ENCODE measurements around the gene PTPN14.
A peak's percentile ranks its signal among the peaks of the same experiment; 100 is the strongest.
"Not testable (repeated sequence)": the region's sequence is repeated elsewhere in the genome, so short reads cannot be mapped to it uniquely, and the experiment has no call there.

Gene PTPN14

GRCh38 chr1:214397497-214397896 is 153.9 kb downstream of the PTPN14 start:
- Histone ChIP-seq H4K20me1 (ENCODE audit: insufficient read depth, low read length, poor library complexity, severe bottlenecking) (no peaks in the 10 kb centered on the region), H2AFZ (ENCODE audit: low read length) (no peak overlapping the region), H3K4me1 (ENCODE audit: insufficient read depth, low read length, poor library complexity, severe bottlenecking) (peaks cover 29% of the 10 kb centered on the region), H3K79me2 (ENCODE audit: insufficient read depth, low read length) (no peaks in the 10 kb centered on the region), H3K4me3 (ENCODE audit: low read length, poor library complexity, severe bottlenecking) (no peak overlapping the region), H3K36me3 (ENCODE audit: insufficient read depth, low read length) (peaks cover 21% of the 10 kb centered on the region; the same call in 1 of the 2 replicates), H3K4me2 (ENCODE audit: low read depth, low read length, poor library complexity, severe bottlenecking) (no peak overlapping the region), H3K27me3 (ENCODE audit: insufficient read depth, low read length, poor library complexity, severe bottlenecking) (no peaks in the 10 kb centered on the region), H3K9ac (ENCODE audit: low read depth, low read length, poor library complexity, severe bottlenecking) (no peak overlapping the region), H3K9me3 (ENCODE audit: insufficient read depth, low read depth, low read length) (no peaks in the 10 kb centered on the region), H3K9me2 (replicated peaks; ENCODE audit: low read depth, low read length) (no peaks in the 10 kb centered on the region), H3F3A (ENCODE audit: low read depth) (no peaks in the 10 kb centered on the region)
- TF ChIP-seq EZH2phosphoT487 (IDR thresholded peaks at IDR 0.05; ENCODE audit: borderline replicate concordance) (no peak), CTCF (conservative IDR thresholded peaks at IDR 0.05; ENCODE audit: low read length) (no peak)

- Histone ChIP-seq H3K4me2 (ENCODE audit: low read depth, low read length, poor library complexity, severe bottlenecking) (peak overlapping the region; percentile 25), H3F3A (ENCODE audit: low read depth) (no peaks in the 10 kb centered on the region), H3K27me3 (ENCODE audit: insufficient read depth, low read length, poor library complexity, severe bottlenecking) (no peaks in the 10 kb centered on the region), H3K9me3 (ENCODE audit: insufficient read depth, low read depth, low read length) (no peaks in the 10 kb centered on the region), H4K20me1 (ENCODE audit: insufficient read depth, low read length, poor library complexity, severe bottlenecking) (no peaks in the 10 kb centered on the region), H3K4me1 (ENCODE audit: insufficient read depth, low read length, poor library complexity, severe bottlenecking) (peaks cover 33% of the 10 kb centered on the region), H3K79me2 (ENCODE audit: insufficient read depth, low read length) (no peaks in the 10 kb centered on the region), H3K9me2 (replicated peaks; ENCODE audit: low read depth, low read length) (no peaks in the 10 kb centered on the region), H3K36me3 (ENCODE audit: insufficient read depth, low read length) (peaks cover 19% of the 10 kb centered on the region; the same call in 1 of the 2 replicates), H3K4me3 (ENCODE audit: low read length, poor library complexity, severe bottlenecking) (no peak overlapping the region), H2AFZ (ENCODE audit: low read length) (no peak overlapping the region), H3K9ac (ENCODE audit: low read depth, low read length, poor library complexity, severe bottlenecking) (no peak overlapping the region)
- TF ChIP-seq EZH2phosphoT487 (IDR thresholded peaks at IDR 0.05; ENCODE audit: borderline replicate concordance) (no peak), CTCF (conservative IDR thresholded peaks at IDR 0.05; ENCODE audit: low read length) (no peak)
These were observed 155.1 kb downstream of the PTPN14 start for GRCh38 chr1:214396330-214396729.

- not testable (repeated sequence) for H3K9ac ChIP-seq (ENCODE audit: low read depth, low read length, poor library complexity, severe bottlenecking); H3K9me2 ChIP-seq (replicated peaks; ENCODE audit: low read depth, low read length); H3K4me3 ChIP-seq (ENCODE audit: low read length, poor library complexity, severe bottlenecking); H3F3A ChIP-seq (ENCODE audit: low read depth); H3K4me2 ChIP-seq (ENCODE audit: low read depth, low read length, poor library complexity, severe bottlenecking); H3K9me3 ChIP-seq (ENCODE audit: insufficient read depth, low read depth, low read length); H4K20me1 ChIP-seq (ENCODE audit: insufficient read depth, low read length, poor library complexity, severe bottlenecking); H3K27me3 ChIP-seq (ENCODE audit: insufficient read depth, low read length, poor library complexity, severe bottlenecking); H2AFZ ChIP-seq (ENCODE audit: low read length); H3K79me2 ChIP-seq (ENCODE audit: insufficient read depth, low read length)
- Histone ChIP-seq H3K4me1 (ENCODE audit: insufficient read depth, low read length, poor library complexity, severe bottlenecking) (peaks cover 22% of the 10 kb centered on the region), H3K36me3 (ENCODE audit: insufficient read depth, low read length) (peaks cover 21% of the 10 kb centered on the region; the same call in 1 of the 2 replicates)
These were observed 156.8 kb downstream of the PTPN14 start for GRCh38 chr1:214394569-214394968.

GRCh38 chr1:214393086-214393485 is 158.3 kb downstream of the PTPN14 start:
- Histone ChIP-seq H3K9ac (ENCODE audit: low read depth, low read length, poor library complexity, severe bottlenecking) (no peak overlapping the region), H2AFZ (ENCODE audit: low read length) (no peak overlapping the region), H3K4me3 (ENCODE audit: low read length, poor library complexity, severe bottlenecking) (no peak overlapping the region), H3K4me2 (ENCODE audit: low read depth, low read length, poor library complexity, severe bottlenecking) (no peak overlapping the region), H4K20me1 (ENCODE audit: insufficient read depth, low read length, poor library complexity, severe bottlenecking) (no peaks in the 10 kb centered on the region), H3K9me2 (replicated peaks; ENCODE audit: low read depth, low read length) (no peaks in the 10 kb centered on the region), H3K36me3 (ENCODE audit: insufficient read depth, low read length) (peaks cover 21% of the 10 kb centered on the region; the same call in 1 of the 2 replicates), H3K4me1 (ENCODE audit: insufficient read depth, low read length, poor library complexity, severe bottlenecking) (peaks cover 18% of the 10 kb centered on the region), H3K27me3 (ENCODE audit: insufficient read depth, low read length, poor library complexity, severe bottlenecking) (no peaks in the 10 kb centered on the region), H3F3A (ENCODE audit: low read depth) (no peaks in the 10 kb centered on the region), H3K79me2 (ENCODE audit: insufficient read depth, low read length) (no peaks in the 10 kb centered on the region), H3K9me3 (ENCODE audit: insufficient read depth, low read depth, low read length) (no peaks in the 10 kb centered on the region)
- TF ChIP-seq CTCF (conservative IDR thresholded peaks at IDR 0.05; ENCODE audit: low read length) (no peak), EZH2phosphoT487 (IDR thresholded peaks at IDR 0.05; ENCODE audit: borderline replicate concordance) (no peak)
